OCI-LY7 (cell line): ENCODE data around the gene TLX2. TPM values are rescaled to one million over a fixed set of nuclear protein-coding genes. Genes with fewer than 3 reads are reported as not detected.

Experiments used
- BruUV-seq: library from RNA; stranded (reverse); fragments of 400-500 nt; replicated peaks from 2 replicates; lab custom pipeline; 2021; lab: Mats Ljungman, UMichigan
- CTCF ChIA-PET: fragments of 300-600 bp; sonication (Branson Sonifier 250); formaldehyde crosslinking; loops from one replicate; lab custom pipeline; 2022; ENCODE audit warnings: antibody characterized with exemption; ENCODE audit not compliant: unreplicated experiment; lab: Charles Lee
- POLR2A ChIA-PET: fragments of 300-600 bp; sonication (Branson Sonifier 250); formaldehyde crosslinking; loops from one replicate; lab custom pipeline; 2022; ENCODE audit warnings: antibody characterized with exemption; lab: Charles Lee
- DNase-seq: peaks from one replicate; pipeline ENCODE4 v3.0.0-alpha.2; 2015; ENCODE audit warnings: low spot score
- H2AFZ ChIP-seq: fragments of 200-600 bp; sonication (generic), shearing (Covaris generic); 2 replicates; pipeline ENCODE4 v1.6.1; 2014; ENCODE audit warnings: mild to moderate bottlenecking, antibody characterized with exemption, low read length, moderate library complexity
- H3K27ac ChIP-seq: fragments of 200-600 bp; sonication (generic); 2 replicates; pipeline ENCODE4 v1.5.1; 2014; ENCODE audit warnings: mixed run types, low read depth, mild to moderate bottlenecking, moderate library complexity, low read length, inconsistent platforms; ENCODE audit not compliant: poor library complexity, severe bottlenecking
- H3K36me3 ChIP-seq: fragments of 200-600 bp; sonication (generic); 2 replicates; pipeline ENCODE4 v1.6.1; 2014; ENCODE audit warnings: mild to moderate bottlenecking, antibody characterized with exemption, low read length, moderate library complexity, mixed read lengths; ENCODE audit not compliant: insufficient read depth
- H3K4me1 ChIP-seq: fragments of 200-600 bp; sonication (generic); 2 replicates; pipeline ENCODE4 v1.5.1; 2014; ENCODE audit warnings: mild to moderate bottlenecking, low read length; ENCODE audit not compliant: insufficient read depth, poor library complexity, severe bottlenecking
- H3K4me2 ChIP-seq: fragments of 200-600 bp; sonication (generic); 2 replicates; pipeline ENCODE4 v1.6.1; 2014; ENCODE audit warnings: mild to moderate bottlenecking, low read length
- H3K4me3 ChIP-seq: fragments of 200-600 bp; sonication (generic); 2 replicates; pipeline ENCODE4 v1.5.1; 2014; ENCODE audit warnings: mild to moderate bottlenecking, low read depth, low read length; ENCODE audit not compliant: poor library complexity, severe bottlenecking
- H3K79me2 ChIP-seq: fragments of 200-600 bp; sonication (generic); 2 replicates; pipeline ENCODE4 v1.6.1; 2016; ENCODE audit warnings: low read depth, mild to moderate bottlenecking, low read length, moderate library complexity, mixed read lengths; ENCODE audit not compliant: insufficient read depth
- H3K9me2 ChIP-seq: fragments of 200-600 bp; sonication (generic); 2 replicates; pipeline ENCODE4 v1.6.1; 2016; ENCODE audit warnings: mild to moderate bottlenecking, low read length, mixed read lengths; ENCODE audit not compliant: insufficient read depth
- H3K9me3 ChIP-seq: fragments of 200-600 bp; sonication (generic); 2 replicates; pipeline ENCODE4 v1.6.1; 2014; ENCODE audit warnings: mild to moderate bottlenecking, mixed run types, low read length, mixed read lengths
- H4K20me1 ChIP-seq: fragments of 200-600 bp; sonication (generic); 2 replicates; pipeline ENCODE4 v1.6.1; 2014; ENCODE audit warnings: mild to moderate bottlenecking, antibody characterized with exemption, low read length, moderate library complexity, mixed read lengths; ENCODE audit not compliant: insufficient read depth
- CTCF ChIP-seq: fragments of 200-600 bp; sonication (generic); conservative IDR thresholded peaks from 2 replicates; pipeline ENCODE4 v1.5.1; 2014; ENCODE audit warnings: mild to moderate bottlenecking, antibody characterized with exemption, low read length, moderate library complexity, mixed read lengths
- EZH2phosphoT487 ChIP-seq: fragments of 200-600 bp; sonication (generic); IDR thresholded peaks from 2 replicates; pipeline ENCODE4 v1.6.1; 2018; ENCODE audit warnings: low read depth, borderline replicate concordance, mild to moderate bottlenecking, mixed run types, antibody characterized with exemption, low read length, moderate library complexity, mixed read lengths
- intact Hi-C: fragments of 100-400 bp; cut with micrococcal nuclease; formaldehyde crosslinking; loops from one replicate; pipeline ENCODE4 v1.10.0; 2022; ENCODE audit not compliant: unreplicated experiment
- total RNA-seq, 2 experiments: library from RNA; depleted of rRNA in 1 of 2; stranded (reverse); fragments of >200 nt in 1 of 2; shearing (Covaris generic) in 1 of 2; gene quantifications; 2 replicates each; pipeline ENCODE4 v1.2.3, GENCODE V29; 2014 to 2022

Gene TLX2
- total RNA-seq, 2 experiments from 2014 or later, result not detected

DNA sequence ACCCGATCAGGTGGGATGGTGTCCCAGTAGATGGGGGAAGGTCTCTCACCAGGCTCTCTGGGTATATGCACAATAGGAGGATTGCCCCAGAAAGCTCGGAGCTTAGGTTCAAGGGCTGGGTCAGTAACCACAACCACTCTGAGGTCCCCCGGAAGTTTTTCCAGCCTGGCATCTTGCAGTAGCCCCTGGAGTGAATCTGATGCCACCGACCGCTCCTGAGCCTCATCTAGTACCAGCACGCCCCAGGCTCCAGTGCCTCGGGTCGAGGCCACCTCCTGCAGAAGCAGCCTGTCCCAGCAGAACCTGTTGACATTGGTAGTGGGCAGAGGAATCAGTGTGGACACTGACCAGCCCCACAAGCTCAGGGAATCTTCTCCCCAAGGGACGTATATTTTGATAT, 9.8 kb downstream of the TLX2 start:
- no peak overlapping the region for H2AFZ ChIP-seq
- H3K4me2 ChIP-seq, result no peak overlapping the region
- peaks cover 41% of the 10 kb centered on the region for H3K36me3 ChIP-seq
- no TSS peak for BruUV-seq
- CTCF ChIA-PET, result no interaction called here
- POLR2A ChIA-PET, result no interaction called here
- peaks cover 23% of the 10 kb centered on the region for H3K79me2 ChIP-seq
- intact Hi-C loops, result no loop called here
- no peak overlapping the region for H3K4me3 ChIP-seq
- peaks cover 18% of the 10 kb centered on the region for H3K4me1 ChIP-seq
- TF ChIP-seq CTCF (no peak), EZH2phosphoT487 (no peak)
- H4K20me1 ChIP-seq, result peaks cover 5% of the 10 kb centered on the region; the same call in 1 of the 2 replicates
- no peak overlapping the region for H3K27ac ChIP-seq
- no peak for DNase-seq
- no peaks in the 10 kb centered on the region for H3K9me3 ChIP-seq
- no peaks in the 10 kb centered on the region for H3K9me2 ChIP-seq

- Histone ChIP-seq H4K20me1 (peaks cover 5% of the 10 kb centered on the region; the same call in 1 of the 2 replicates), H3K4me1 (peaks cover 18% of the 10 kb centered on the region), H3K9me3 (no peaks in the 10 kb centered on the region), H3K4me2 (no peak overlapping the region), H2AFZ (no peak overlapping the region), H3K27ac (no peak overlapping the region), H3K79me2 (peaks cover 28% of the 10 kb centered on the region), H3K9me2 (no peaks in the 10 kb centered on the region), H3K4me3 (no peak overlapping the region), H3K36me3 (peaks cover 43% of the 10 kb centered on the region)
- BruUV-seq, result no TSS peak
- intact Hi-C loops, result no loop called here
- TF ChIP-seq EZH2phosphoT487, result no peak
- no peak for TF ChIP-seq CTCF
- no peak for DNase-seq
- ChIA-PET POLR2A (interaction anchor here (0.6 kb wide), 1 partner anchor 16 kb away, joined by 3 read pairs; no protein-coding TSS in a partner anchor), CTCF (no interaction called here)
Observed at GRCh38 chr2:74524955-74525716, 10.9 kb downstream of the TLX2 start.
